ENCODE results near the gene NAGPA.

NAGPA gene

GRCh38 chr16:4979164-4979563 lies 54.6 kb downstream of the NAGPA start:
- no peak for DNase-seq (ENCODE audit: low read depth in 2 of 3, low spot score in 2 of 3)

DNA sequence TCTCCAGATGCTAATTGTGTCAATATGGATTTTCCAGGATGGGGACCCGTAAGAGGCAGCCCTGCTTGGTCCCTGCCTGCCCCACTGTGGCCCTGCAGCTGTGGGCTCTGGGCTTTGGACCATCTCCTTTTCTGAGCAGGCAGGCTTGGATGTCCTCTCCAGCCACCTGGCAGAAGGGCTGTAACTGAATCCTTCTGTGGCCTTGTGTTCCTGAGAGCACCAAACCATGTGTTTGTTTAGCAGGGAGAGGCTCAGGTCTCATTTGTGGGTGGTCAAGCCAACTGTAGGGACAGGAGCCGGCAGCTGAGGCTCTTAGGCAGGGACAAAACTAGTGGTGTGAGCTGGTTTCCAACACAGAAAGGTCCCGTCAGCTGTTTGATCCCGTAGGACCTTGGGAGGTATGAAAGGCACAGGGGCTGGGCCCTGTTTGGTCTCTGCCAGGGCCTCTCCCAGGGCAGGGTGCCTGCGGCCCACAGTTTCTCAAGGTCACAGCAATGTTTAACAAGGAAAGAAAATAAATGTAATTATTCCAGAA lies 57.1 kb downstream of the NAGPA start:
- DNase-seq (ENCODE audit: low read depth in 2 of 3, low spot score in 2 of 3), result no peak

GRCh38 chr16:4976079-4976478 lies 57.7 kb downstream of the NAGPA start:
- no peak for DNase-seq (ENCODE audit: low read depth in 2 of 3, low spot score in 2 of 3)
